GOT3 (cell line): ENCODE results near the gene ST3GAL6.
"Not testable (repeated sequence)": the region's sequence is repeated elsewhere in the genome, so short reads cannot be mapped to it uniquely, and the experiment has no call there.

Experiments used
- DNase-seq: peaks from one replicate; lab custom pipeline; 2025; ENCODE audit warnings: mixed read lengths; lab: John Stamatoyannopoulos, UW

Gene ST3GAL6

GRCh38 chr3:98805571-98805970, 42.4 kb downstream of the ST3GAL6 start:
- DNase-seq, result no peak

- no peak for DNase-seq
Observed at GRCh38 chr3:98806521-98806920, 43.4 kb downstream of the ST3GAL6 start.

- no peak for DNase-seq
Observed at GRCh38 chr3:98807011-98807410, 43.9 kb downstream of the ST3GAL6 start.

GRCh38 chr3:98807561-98807960, 44.4 kb downstream of the ST3GAL6 start:
- no peak for DNase-seq

GRCh38 chr3:98808071-98808470, 44.9 kb downstream of the ST3GAL6 start:
- DNase-seq, result no peak

- no peak for DNase-seq
Observed at GRCh38 chr3:98809557-98809956, 46.4 kb downstream of the ST3GAL6 start.

- DNase-seq, result no peak
Observed at GRCh38 chr3:98811048-98811447, 47.9 kb downstream of the ST3GAL6 start.

GRCh38 chr3:98812851-98813374, 49.8 kb downstream of the ST3GAL6 start:
- no peak for DNase-seq

- DNase-seq, result no peak
Observed at GRCh38 chr3:98814817-98815420, 51.8 kb downstream of the ST3GAL6 start.

- DNase-seq, result no peak
Observed at GRCh38 chr3:98817547-98818041, 54.5 kb downstream of the ST3GAL6 start.

GRCh38 chr3:98821063-98821462, 57.9 kb downstream of the ST3GAL6 start:
- no peak for DNase-seq

- no peak for DNase-seq
Observed at GRCh38 chr3:98823791-98824190, 60.7 kb downstream of the ST3GAL6 start.

GRCh38 chr3:98824256-98824655, 61.1 kb downstream of the ST3GAL6 start:
- no peak for DNase-seq

GRCh38 chr3:98826126-98826525, 63.0 kb downstream of the ST3GAL6 start:
- DNase-seq, result no peak

- DNase-seq, result no peak
Observed at GRCh38 chr3:98827221-98827920, 64.2 kb downstream of the ST3GAL6 start.

GRCh38 chr3:98829246-98829832, 66.2 kb downstream of the ST3GAL6 start:
- no peak for DNase-seq

GRCh38 chr3:98831060-98831459, 67.9 kb downstream of the ST3GAL6 start:
- DNase-seq, result not testable (repeated sequence)

GRCh38 chr3:98839846-98840245, 76.7 kb downstream of the ST3GAL6 start:
- DNase-seq, result no peak

- no peak for DNase-seq
Observed at GRCh38 chr3:98843266-98843959, 80.3 kb downstream of the ST3GAL6 start.
